Activated CD4-positive, alpha-beta memory T cell treated with anti-CD3 and anti-CD28 coated beads, Interleukin-2, amount 10 ng/mL, durations not matched to agents 7 days and 5 days (primary cell): Measurements from ENCODE around the gene RABIF. TPM values are rescaled to one million over a fixed set of nuclear protein-coding genes. Genes with fewer than 3 reads are reported as not detected.
"Not testable (repeated sequence)": the region's sequence is repeated elsewhere in the genome, so short reads cannot be mapped to it uniquely, and the experiment has no call there.

ENCODE experiments used
- CTCF ChIA-PET: fragments of 350-600 bp; sonication (Branson Sonifier 250); formaldehyde crosslinking; loops from one replicate; lab custom pipeline; 2021; ENCODE audit warnings: antibody characterized with exemption, inconsistent platforms; lab: Charles Lee
- POLR2A ChIA-PET: fragments of 350-600 bp; sonication (Branson Sonifier 250); formaldehyde crosslinking; loops from one replicate; lab custom pipeline; 2021; ENCODE audit warnings: antibody characterized with exemption; lab: Charles Lee
- DNase-seq: peaks from one replicate; pipeline ENCODE4 v3.0.0-alpha.2; 2020
- H3K27ac Mint-ChIP-seq: one replicate; pipeline ENCODE4 v1.8.0; 2021; ENCODE audit warnings: mild to moderate bottlenecking, mixed read lengths
- H3K27me3 Mint-ChIP-seq: one replicate; pipeline ENCODE4 v1.8.0; 2021; ENCODE audit warnings: mixed read lengths
- H3K36me3 Mint-ChIP-seq: one replicate; pipeline ENCODE4 v1.8.0; 2021; ENCODE audit warnings: low read depth, mixed read lengths
- H3K4me1 Mint-ChIP-seq: one replicate; pipeline ENCODE4 v1.8.0; 2021; ENCODE audit warnings: mixed read lengths
- H3K4me3 Mint-ChIP-seq: one replicate; pipeline ENCODE4 v1.8.0; 2021; ENCODE audit warnings: mild to moderate bottlenecking, mixed read lengths
- H3K9me3 Mint-ChIP-seq: one replicate; pipeline ENCODE4 v1.8.0; 2021; ENCODE audit warnings: mixed read lengths
- total RNA-seq, 2 experiments: library from RNA; stranded (reverse); gene quantifications; one replicate each; pipeline ENCODE4 v1.2.3, GENCODE V29; 2021

Gene RABIF
- total RNA-seq, 2 experiments from 2014 or later = 12.9 to 13.1 TPM

- Mint-ChIP-seq H3K36me3 (no peaks in the 10 kb centered on the region), H3K4me1 (peaks cover 12% of the 10 kb centered on the region), H3K4me3 (no peak overlapping the region), H3K27me3 (no peaks in the 10 kb centered on the region), H3K27ac (no peak overlapping the region), H3K9me3 (no peaks in the 10 kb centered on the region)
- POLR2A ChIA-PET = no interaction called here
- DNase-seq = no peak
- CTCF ChIA-PET = no interaction called here
Measured at GRCh38 chr1:202844259-202844658, 44.7 kb downstream of the RABIF start.

- Mint-ChIP-seq H3K9me3 (no peaks in the 10 kb centered on the region), H3K27me3 (no peaks in the 10 kb centered on the region), H3K36me3 (no peaks in the 10 kb centered on the region), H3K4me1 (peaks cover 11% of the 10 kb centered on the region), H3K27ac (no peak overlapping the region), H3K4me3 (no peak overlapping the region)
- ChIA-PET POLR2A (no interaction called here), CTCF (no interaction called here)
- DNase-seq = no peak
Measured at GRCh38 chr1:202843081-202843480, 45.9 kb downstream of the RABIF start.

DNA sequence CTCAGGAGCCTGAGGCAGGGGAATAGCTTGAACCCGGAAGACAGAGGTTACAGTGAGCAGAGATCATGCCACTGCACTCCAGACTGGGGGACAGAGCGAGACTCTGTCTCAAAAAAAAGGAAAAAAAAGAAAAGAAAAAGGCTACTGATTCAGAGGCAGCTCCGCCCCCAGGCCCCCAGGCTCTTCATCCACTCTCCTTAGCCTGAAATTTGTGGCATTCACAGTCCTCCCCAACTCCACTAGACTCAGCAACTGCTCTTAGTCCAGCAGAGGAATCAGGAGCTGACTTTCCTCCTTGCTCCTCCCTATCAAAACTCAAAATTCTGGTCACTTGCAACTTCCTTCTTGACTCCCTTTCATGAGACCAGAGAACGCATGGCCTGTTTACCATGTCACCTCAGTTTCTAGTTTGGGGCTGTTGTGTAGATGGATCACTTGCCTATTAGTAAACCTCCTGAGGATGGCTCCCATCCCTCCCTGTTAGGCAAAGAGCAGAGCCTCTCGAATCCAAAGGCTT, 51.1 kb downstream of the RABIF start:
- no peaks in the 10 kb centered on the region for H3K9me3 Mint-ChIP-seq
- POLR2A ChIA-PET = interaction anchor here (1.4 to 3.0 kb wide), 3 partner anchors 10 to 51 kb away, joined by 4 to 20 read pairs (median 13); partner anchors contain the start of genes PCAT6 and RABIF
- DNase-seq = no peak
- peak overlapping the region; percentile 11 for H3K27ac Mint-ChIP-seq
- no peak overlapping the region for H3K4me3 Mint-ChIP-seq
- CTCF ChIA-PET = interaction anchor here (1.0 to 1.1 kb wide), 2 partner anchors 15 to 22 kb away, joined by 3 to 5 read pairs; no protein-coding TSS in a partner anchor
- H3K4me1 Mint-ChIP-seq = peaks cover 52% of the 10 kb centered on the region
- H3K27me3 Mint-ChIP-seq = no peaks in the 10 kb centered on the region
- no peaks in the 10 kb centered on the region for H3K36me3 Mint-ChIP-seq

GRCh38 chr1:202836623-202837403, 52.1 kb downstream of the RABIF start:
- Mint-ChIP-seq H3K27ac (peak overlapping the region; percentile 62), H3K27me3 (no peaks in the 10 kb centered on the region), H3K4me3 (no peak overlapping the region), H3K4me1 (peaks cover 60% of the 10 kb centered on the region), H3K9me3 (no peaks in the 10 kb centered on the region), H3K36me3 (no peaks in the 10 kb centered on the region)
- POLR2A ChIA-PET = interaction anchor here (0.7 to 3.0 kb wide), 8 partner anchors 11 to 453 kb away, joined by 3 to 20 read pairs (median 4); partner anchors contain the start of genes PCAT6 and RABIF
- DNase-seq = peak; percentile 19
- CTCF ChIA-PET = interaction anchor here (1.0 to 1.3 kb wide), 5 partner anchors 14 to 132 kb away, joined by 3 to 5 read pairs (median 3); no protein-coding TSS in a partner anchor

GRCh38 chr1:202835548-202836072, 53.3 kb downstream of the RABIF start:
- Mint-ChIP-seq H3K4me1 (peaks cover 65% of the 10 kb centered on the region), H3K4me3 (peak overlapping the region; percentile 40), H3K9me3 (no peaks in the 10 kb centered on the region), H3K36me3 (no peaks in the 10 kb centered on the region), H3K27ac (peak overlapping the region; percentile 62), H3K27me3 (no peaks in the 10 kb centered on the region)
- ChIA-PET POLR2A (interaction anchor here (0.8 to 3.0 kb wide), 12 partner anchors 9 to 494 kb away, joined by 3 to 20 read pairs (median 4); partner anchors contain the start of genes KDM5B, PCAT6, RABIF and UBE2T), CTCF (interaction anchor here (0.5 to 1.5 kb wide), 7 partner anchors 15 to 848 kb away, joined by 3 to 6 read pairs (median 3); no protein-coding TSS in a partner anchor)
- DNase-seq = peak; percentile 65

DNA sequence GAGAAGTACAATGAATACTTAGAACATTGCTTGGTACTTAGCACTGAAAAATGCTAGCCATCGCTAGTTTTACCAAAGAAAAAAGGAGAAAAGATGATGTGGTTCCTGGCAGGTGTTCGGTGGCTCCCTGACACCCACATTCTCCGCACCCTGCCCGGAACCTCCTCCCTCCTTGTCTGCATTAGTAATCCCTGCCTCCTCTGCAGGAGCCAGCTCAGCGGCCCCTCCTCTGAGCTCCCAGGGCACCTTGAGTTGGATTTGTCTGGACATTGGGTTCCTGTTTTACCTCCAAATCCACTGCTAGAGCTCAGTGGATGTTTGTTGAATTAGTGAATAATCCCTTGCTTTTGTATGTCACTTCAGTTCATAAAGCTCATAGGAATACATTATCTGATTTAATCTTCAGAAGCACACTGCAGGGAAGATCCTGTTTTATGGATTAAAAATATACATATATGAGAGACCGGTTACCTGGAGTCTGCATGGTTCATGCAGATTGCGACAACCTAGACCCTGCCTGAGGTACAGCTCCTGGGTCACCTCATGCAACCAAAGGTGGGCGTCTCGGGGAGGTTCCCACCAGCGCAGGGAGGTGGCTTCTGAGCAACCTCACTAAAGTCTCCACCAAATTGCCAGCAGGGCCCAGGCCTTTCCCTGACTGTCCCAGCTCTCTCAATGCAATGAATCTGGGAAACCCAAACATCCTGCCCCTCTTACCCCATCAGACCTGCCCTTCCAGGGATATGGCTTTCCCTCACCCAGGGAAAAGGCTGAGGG, 54.0 kb downstream of the RABIF start:
- peak overlapping the region; percentile 62 for H3K27ac Mint-ChIP-seq
- H3K27me3 Mint-ChIP-seq = no peaks in the 10 kb centered on the region
- no peaks in the 10 kb centered on the region for H3K36me3 Mint-ChIP-seq
- H3K4me3 Mint-ChIP-seq = peak overlapping the region; percentile 40
- H3K4me1 Mint-ChIP-seq = peaks cover 65% of the 10 kb centered on the region
- CTCF ChIA-PET = interaction anchor here (0.9 to 1.5 kb wide), 5 partner anchors 18 to 645 kb away, joined by 3 to 4 read pairs (median 3); no protein-coding TSS in a partner anchor
- no peaks in the 10 kb centered on the region for H3K9me3 Mint-ChIP-seq
- POLR2A ChIA-PET = interaction anchor here (0.6 to 3.0 kb wide), 9 partner anchors 8 to 54 kb away, joined by 3 to 20 read pairs (median 5); partner anchors contain the start of genes KDM5B, PCAT6 and RABIF
- peak; percentile 39 for DNase-seq

GRCh38 chr1:202831906-202832305, 57.0 kb downstream of the RABIF start:
- peaks cover 5% of the 10 kb centered on the region for H3K27me3 Mint-ChIP-seq
- ChIA-PET CTCF (no interaction called here), POLR2A (no interaction called here)
- H3K4me1 Mint-ChIP-seq = peaks cover 52% of the 10 kb centered on the region
- DNase-seq = no peak
- no peaks in the 10 kb centered on the region for H3K9me3 Mint-ChIP-seq
- no peak overlapping the region for H3K4me3 Mint-ChIP-seq
- peak overlapping the region; percentile 51 for H3K27ac Mint-ChIP-seq
- H3K36me3 Mint-ChIP-seq = no peaks in the 10 kb centered on the region

- H3K36me3 Mint-ChIP-seq, POLR2A ChIA-PET, DNase-seq, H3K9me3 Mint-ChIP-seq, H3K4me3 Mint-ChIP-seq, H3K27ac Mint-ChIP-seq: not testable (repeated sequence)
- peaks cover 25% of the 10 kb centered on the region for H3K4me1 Mint-ChIP-seq
- CTCF ChIA-PET = interaction anchor here (0.6 kb wide), 1 partner anchor 17 kb away, joined by 3 read pairs; no protein-coding TSS in a partner anchor
- peaks cover 17% of the 10 kb centered on the region for H3K27me3 Mint-ChIP-seq
Measured at GRCh38 chr1:202829223-202829622, 59.7 kb downstream of the RABIF start.

Other genes with a start within 250 kb of the RABIF start
- gene SYT2, start 178.7 kb downstream of the RABIF start, total RNA-seq = not detected
- gene KDM5B, start 80.7 kb downstream of the RABIF start, total RNA-seq = 10 to 100 TPM; 59.5 to 70.3 TPM
- 1 to 10 TPM; 1.9 to 2.7 TPM for gene PCAT6, start 78.2 kb downstream of the RABIF start, total RNA-seq
- 10 to 100 TPM; 27.1 to 28.9 TPM for gene KLHL12, start 38.1 kb upstream of the RABIF start, total RNA-seq
- gene ADIPOR1, start 69.2 kb upstream of the RABIF start, total RNA-seq = 10 to 100 TPM; 72.6 to 78.1 TPM
- 10 to 100 TPM; 19.2 to 20.2 TPM for gene CYB5R1, start 78.1 kb upstream of the RABIF start, total RNA-seq
- gene TMEM183A, start 118.2 kb upstream of the RABIF start, total RNA-seq = 10 to 100 TPM; 69.1 to 72.6 TPM
- gene PPFIA4, start 137.3 kb upstream of the RABIF start, total RNA-seq = 10 to 100 TPM; 28.9 to 29.3 TPM
- not detected for gene MYOG, start 196.9 kb upstream of the RABIF start, total RNA-seq
- gene ADORA1, start 238.6 kb upstream of the RABIF start, total RNA-seq = under 1 TPM in 1 of 2 experiments, not detected in 1; 0.40 TPM